Activated T-helper 1 cell treated with anti-CD3 and anti-CD28 coated beads, Interleukin-12 subunit alpha, Interleukin-12 subunit beta, Interleukin-2, Interleukin-4 antibody, amounts not matched to agents 30 ng/mL and 10 ng/mL and 1 ng/mL, durations not matched to agents 14 hours and 24 hours and 36 hours (primary cell): Measurements from ENCODE around the gene ZNF48. TPM values are rescaled to one million over a fixed set of nuclear protein-coding genes. Genes with fewer than 3 reads are reported as not detected.
A peak's percentile ranks its signal among the peaks of the same experiment; 100 is the strongest.

Experiments used
- DNase-seq: peaks from one replicate; pipeline ENCODE4 v3.0.0; 2021; ENCODE audit warnings: low spot score
- H3K27ac Mint-ChIP-seq: one replicate; pipeline ENCODE4 v1.8.0; 2021; ENCODE audit warnings: mild to moderate bottlenecking, mixed read lengths
- H3K27me3 Mint-ChIP-seq: one replicate; pipeline ENCODE4 v1.8.0; 2022; ENCODE audit warnings: mild to moderate bottlenecking, moderate library complexity, mixed read lengths; ENCODE audit not compliant: insufficient read depth
- H3K36me3 Mint-ChIP-seq: one replicate; pipeline ENCODE4 v1.8.0; 2021; ENCODE audit warnings: low read depth, mixed read lengths
- H3K4me1 Mint-ChIP-seq: one replicate; pipeline ENCODE4 v1.8.0; 2021; ENCODE audit warnings: low read depth, mixed read lengths
- H3K4me3 Mint-ChIP-seq: one replicate; pipeline ENCODE4 v1.8.0; 2021; ENCODE audit warnings: mild to moderate bottlenecking, moderate library complexity, mixed read lengths
- H3K9me3 Mint-ChIP-seq: one replicate; pipeline ENCODE4 v1.8.0; 2021; ENCODE audit warnings: mixed read lengths
- intact Hi-C: fragments of 100-400 bp; cut with micrococcal nuclease; formaldehyde crosslinking; loops from one replicate; pipeline ENCODE4 v1.15.1; 2024
- total RNA-seq: library from RNA; stranded (reverse); gene quantifications from 2 replicates; pipeline ENCODE4 v1.2.3, GENCODE V29; 2022

Gene ZNF48
- total RNA-seq, 1 donor from 2014 or later, result 20.2 TPM

DNA sequence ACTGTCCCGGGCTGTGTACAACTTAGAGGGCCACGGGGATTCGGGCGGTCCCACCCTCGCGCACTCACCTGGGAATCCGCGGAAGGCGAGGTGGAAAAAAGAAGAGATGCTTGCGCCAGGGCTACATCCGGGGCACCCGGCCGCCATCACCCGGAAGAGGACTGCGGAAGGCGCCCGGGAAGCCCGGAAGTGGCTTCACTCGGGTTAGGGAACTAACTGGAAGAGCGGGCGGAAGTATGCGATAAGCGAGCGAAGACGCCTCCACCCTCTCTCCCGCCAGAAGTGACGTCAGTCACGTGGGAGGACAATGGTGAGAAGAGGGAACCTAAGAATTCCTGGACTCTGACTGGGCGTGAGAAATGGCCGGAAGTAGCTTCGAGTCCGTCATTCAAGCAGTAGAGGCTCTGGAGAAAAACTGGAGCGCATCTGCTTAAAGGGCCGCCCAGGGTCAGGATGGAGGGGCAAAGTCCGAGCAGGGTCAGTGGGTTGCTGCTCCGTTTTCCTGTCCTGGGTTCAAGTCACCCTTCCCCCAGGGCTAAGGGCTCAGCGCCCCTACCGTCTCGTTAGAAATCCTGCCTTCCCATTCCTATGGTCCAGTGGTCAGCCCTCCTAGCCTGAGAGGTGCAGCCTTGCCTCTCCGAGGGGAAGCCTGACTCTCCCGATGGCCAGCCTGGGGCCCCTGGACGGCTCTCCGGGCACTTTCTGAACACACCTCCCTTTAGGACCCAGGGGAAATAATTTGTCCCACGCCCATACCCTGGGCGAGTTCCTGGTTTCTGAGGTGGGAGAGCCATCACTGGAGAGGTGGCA, 39.9 kb upstream of the ZNF48 start, which contains the start of gene CD2BP2:
Gene CD2BP2, minus strand, starts transcription at position 165 of the 810 bp plus-strand sequence. CDS start 627 bp downstream, outside the sequence.
- intact Hi-C loops, result loop anchor here (1.0 kb wide), 4 partner anchors 15 to 52 kb away; partner anchors contain the start of genes TBC1D10B and ZNF771
- DNase-seq, result peak; percentile 87
- H3K27me3 Mint-ChIP-seq, result no peaks in the 10 kb centered on the region
- peaks cover 45% of the 10 kb centered on the region for H3K4me1 Mint-ChIP-seq
- H3K4me3 Mint-ChIP-seq, result peak within 1 kb of the TSS; percentile 91
- peaks cover 45% of the 10 kb centered on the region for H3K36me3 Mint-ChIP-seq
- no peaks in the 10 kb centered on the region for H3K9me3 Mint-ChIP-seq
- peak within 1 kb of the TSS; percentile 88 for H3K27ac Mint-ChIP-seq

DNA sequence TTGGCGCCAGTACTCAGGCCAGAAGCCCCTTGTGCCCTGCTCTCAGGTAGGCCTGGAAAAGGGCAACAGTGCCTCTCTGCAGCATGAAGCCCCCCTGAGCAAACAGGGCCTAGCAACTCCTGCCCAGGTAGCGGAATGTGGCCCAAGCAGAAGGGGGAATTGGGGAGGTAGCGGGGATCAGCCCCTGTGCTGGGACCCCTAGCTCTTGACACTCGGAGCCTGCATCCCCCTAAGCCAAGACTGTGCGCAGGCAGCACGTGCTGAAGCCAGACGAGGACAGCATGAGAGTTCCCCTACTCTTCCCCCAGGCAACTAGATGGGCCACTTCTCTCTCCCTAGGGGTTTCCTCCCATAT, 39.3 kb upstream of the ZNF48 start:
- Mint-ChIP-seq H3K27me3 (no peaks in the 10 kb centered on the region), H3K4me1 (peaks cover 39% of the 10 kb centered on the region)

DNA sequence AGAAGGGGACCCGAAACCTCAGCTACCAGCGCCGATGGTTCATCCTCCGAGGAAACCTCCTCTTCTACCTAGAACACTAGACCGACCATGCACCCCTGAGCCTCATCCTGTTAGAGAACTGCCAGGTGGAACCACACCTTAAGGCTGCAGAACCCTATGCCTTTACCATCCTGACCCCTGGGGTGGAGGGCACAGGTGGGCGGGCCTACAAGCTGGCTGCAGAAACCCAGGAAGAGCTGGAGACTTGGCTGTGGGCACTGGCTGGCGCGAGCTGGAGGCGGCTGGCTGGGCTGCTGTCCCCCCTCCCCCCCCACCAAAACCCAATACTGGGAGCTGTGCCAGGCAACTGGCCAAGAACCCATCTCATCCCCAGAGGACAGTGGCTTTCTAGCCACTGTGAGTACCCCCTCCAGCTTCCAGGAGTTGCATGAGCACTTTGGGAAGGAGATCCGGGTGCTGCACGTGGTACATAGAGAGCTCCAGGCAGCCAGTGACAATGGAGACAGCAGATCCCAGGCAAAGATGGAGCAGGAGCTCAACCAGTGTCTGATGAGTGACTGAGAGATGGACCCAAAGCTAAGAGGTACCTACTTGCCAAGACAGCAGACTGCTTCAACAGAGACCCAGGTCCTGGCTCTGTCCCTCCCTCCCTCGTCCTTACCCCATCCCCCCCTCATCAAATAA, 38.7 kb upstream of the ZNF48 start:
- Mint-ChIP-seq H3K27me3 (no peaks in the 10 kb centered on the region), H3K9me3 (no peaks in the 10 kb centered on the region), H3K27ac (peak overlapping the region; percentile 88), H3K4me1 (peaks cover 36% of the 10 kb centered on the region), H3K36me3 (peaks cover 40% of the 10 kb centered on the region), H3K4me3 (peak overlapping the region; percentile 91)
- DNase-seq, result no peak
- intact Hi-C loops, result no loop called here

More for the DNA sequence above, 39.3 kb upstream of the ZNF48 start:
- intact Hi-C loops, result loop anchor here (1.0 kb wide), 4 partner anchors 14 to 51 kb away; partner anchors contain the start of genes TBC1D10B and ZNF771
- DNase-seq, result no peak
- Mint-ChIP-seq H3K4me3 (peak overlapping the region; percentile 91), H3K36me3 (peaks cover 43% of the 10 kb centered on the region), H3K9me3 (no peaks in the 10 kb centered on the region), H3K27ac (peak overlapping the region; percentile 88)

DNA sequence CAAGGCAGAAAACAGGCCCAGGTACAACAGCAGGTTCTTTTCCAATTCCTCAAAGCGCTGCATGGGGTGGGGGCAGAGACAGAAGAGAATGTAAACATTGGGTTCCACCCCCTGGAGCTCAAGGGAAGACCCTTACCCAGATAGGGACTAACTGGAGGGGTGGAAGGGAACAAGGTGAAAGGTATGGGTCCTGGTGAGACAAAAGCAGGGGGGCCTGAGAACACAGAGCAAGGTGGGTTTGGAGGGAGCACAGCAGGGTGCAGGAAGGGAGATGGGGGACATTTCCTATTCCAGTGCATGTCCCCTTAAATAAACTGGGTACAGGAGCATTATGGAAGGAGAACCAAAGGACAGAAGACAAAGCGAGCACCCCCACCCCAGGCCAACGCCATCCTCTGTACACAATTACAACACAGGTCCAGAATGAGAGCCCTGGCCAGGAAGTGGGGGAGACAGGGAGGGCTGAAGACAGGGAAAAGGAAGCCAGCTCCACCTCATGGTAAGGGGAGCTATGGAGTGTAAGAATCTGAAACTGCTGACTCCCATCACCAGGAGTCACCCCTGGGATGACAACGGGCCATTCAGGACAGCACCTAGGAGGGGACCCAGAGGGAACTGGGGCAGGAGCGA, 38.0 kb upstream of the ZNF48 start:
- Mint-ChIP-seq H3K27ac (peak overlapping the region; percentile 32), H3K4me1 (peaks cover 31% of the 10 kb centered on the region), H3K36me3 (peaks cover 40% of the 10 kb centered on the region), H3K4me3 (peak overlapping the region; percentile 4), H3K9me3 (no peaks in the 10 kb centered on the region), H3K27me3 (no peaks in the 10 kb centered on the region)
- no peak for DNase-seq
- intact Hi-C loops, result no loop called here

DNA sequence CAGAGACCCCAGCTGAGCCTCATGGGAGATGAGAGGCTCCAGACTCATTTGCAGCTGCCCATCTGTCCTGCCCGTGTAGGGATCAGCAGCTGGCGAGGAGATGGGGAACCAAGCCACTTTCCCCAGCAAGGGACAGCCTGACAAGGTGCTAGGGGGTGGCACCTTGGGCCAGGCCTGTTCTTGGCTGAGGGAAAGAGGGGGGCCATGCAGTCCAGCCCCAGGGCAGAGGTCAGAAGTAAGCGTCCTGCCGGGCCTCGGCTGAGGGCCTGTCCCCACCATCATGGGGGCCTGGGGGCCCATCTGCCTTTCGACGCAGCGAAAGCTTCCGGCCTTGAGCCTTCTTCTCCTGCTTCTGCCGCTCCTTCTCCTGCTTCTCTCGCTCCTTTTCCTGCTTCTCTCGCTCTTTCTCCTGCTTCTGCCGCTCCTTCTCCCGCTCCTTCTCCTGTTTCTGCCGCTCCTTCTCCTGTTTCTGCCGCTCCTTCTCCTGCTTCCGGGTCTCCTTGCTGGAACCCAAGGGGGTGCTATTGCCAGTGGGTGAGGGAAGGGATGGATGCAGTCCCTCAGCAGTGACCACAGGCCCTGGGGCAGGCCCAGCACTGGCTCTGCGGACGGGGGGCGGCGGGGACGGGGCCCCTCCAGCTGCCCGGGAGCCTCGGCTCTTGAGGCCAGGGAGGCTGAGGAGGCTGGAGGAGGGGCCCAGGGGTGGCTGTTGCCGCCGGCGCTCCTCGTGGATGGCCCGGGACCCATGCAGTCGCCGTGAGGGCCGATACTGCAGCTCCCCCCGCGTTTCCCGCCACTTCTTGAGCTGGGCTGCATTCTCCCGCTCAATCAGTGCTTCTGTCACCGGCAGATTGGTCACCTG, 37.3 kb upstream of the ZNF48 start:
- intact Hi-C loops, result no loop called here
- Mint-ChIP-seq H3K27ac (no peak overlapping the region), H3K9me3 (no peaks in the 10 kb centered on the region), H3K4me1 (peaks cover 26% of the 10 kb centered on the region), H3K4me3 (no peak overlapping the region), H3K36me3 (peaks cover 40% of the 10 kb centered on the region), H3K27me3 (no peaks in the 10 kb centered on the region)
- no peak for DNase-seq

DNA sequence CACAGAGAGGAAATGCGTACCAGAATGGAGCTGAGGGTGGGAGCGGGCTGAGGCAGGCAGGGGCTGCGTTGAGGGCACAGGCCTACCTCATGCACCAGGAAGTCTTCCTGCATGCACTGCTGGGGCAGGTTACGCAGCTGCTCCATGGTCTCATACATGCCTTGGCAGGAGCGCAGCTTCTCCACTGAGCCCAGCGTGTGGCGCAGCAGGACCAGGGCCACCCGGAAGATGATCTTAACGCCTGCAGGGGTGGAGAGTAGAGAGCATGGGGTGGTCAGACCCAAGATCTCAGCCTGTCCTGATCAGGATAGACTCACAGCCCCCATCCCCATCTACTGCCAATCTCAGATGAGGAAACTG, 36.7 kb upstream of the ZNF48 start:
- H3K9me3 Mint-ChIP-seq, result no peaks in the 10 kb centered on the region
- no peak overlapping the region for H3K27ac Mint-ChIP-seq
- DNase-seq, result no peak
- no peaks in the 10 kb centered on the region for H3K27me3 Mint-ChIP-seq
- H3K4me3 Mint-ChIP-seq, result no peak overlapping the region
- peaks cover 26% of the 10 kb centered on the region for H3K4me1 Mint-ChIP-seq
- peaks cover 42% of the 10 kb centered on the region for H3K36me3 Mint-ChIP-seq
- intact Hi-C loops, result no loop called here

DNA sequence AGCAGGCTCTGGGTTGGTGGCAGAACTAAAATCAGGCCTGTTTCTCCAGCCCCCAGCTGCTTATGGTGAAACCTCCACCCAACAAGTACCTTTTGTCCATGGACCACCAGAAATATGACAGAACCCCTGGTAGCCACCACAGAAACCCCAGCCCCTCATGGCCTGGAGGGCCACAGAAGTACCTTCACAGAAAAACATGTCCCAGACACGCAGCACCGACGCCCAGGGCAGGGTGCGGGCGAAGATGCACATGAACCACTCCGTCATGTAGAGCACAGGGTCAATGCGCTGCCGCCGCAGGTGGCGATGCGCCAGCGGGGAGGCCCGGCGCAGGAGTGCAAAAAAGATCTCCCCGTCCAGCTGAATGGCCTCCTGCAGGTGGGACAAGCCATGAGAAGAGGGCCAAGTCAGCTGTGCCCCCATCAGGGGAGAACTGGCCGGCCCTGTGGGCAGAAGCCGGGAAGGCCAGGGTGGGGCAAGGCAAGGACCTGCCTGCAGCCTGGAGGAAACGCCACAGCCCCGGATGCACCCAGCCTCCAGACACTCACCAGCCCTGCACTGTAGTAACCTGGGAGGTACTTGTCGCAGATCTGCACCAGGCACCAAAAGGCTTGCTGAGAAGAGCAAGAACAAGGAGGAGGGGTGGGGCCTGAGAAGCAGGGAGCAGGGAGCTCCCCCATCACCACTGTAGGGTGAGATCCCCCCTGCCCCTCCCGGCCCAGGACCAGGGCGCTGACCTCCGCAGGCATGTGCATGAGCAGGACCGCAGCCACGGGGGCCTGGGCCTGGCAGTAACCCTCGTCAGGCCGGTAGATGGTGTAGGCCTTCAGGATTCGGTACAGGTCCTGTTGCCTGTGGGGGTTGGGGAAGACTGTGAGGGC, 36.0 kb upstream of the ZNF48 start:
- H3K36me3 Mint-ChIP-seq, result peaks cover 40% of the 10 kb centered on the region
- H3K27me3 Mint-ChIP-seq, result no peaks in the 10 kb centered on the region
- DNase-seq, result no peak
- no peaks in the 10 kb centered on the region for H3K9me3 Mint-ChIP-seq
- H3K27ac Mint-ChIP-seq, result no peak overlapping the region
- H3K4me1 Mint-ChIP-seq, result peaks cover 19% of the 10 kb centered on the region
- intact Hi-C loops, result no loop called here
- H3K4me3 Mint-ChIP-seq, result no peak overlapping the region

DNA sequence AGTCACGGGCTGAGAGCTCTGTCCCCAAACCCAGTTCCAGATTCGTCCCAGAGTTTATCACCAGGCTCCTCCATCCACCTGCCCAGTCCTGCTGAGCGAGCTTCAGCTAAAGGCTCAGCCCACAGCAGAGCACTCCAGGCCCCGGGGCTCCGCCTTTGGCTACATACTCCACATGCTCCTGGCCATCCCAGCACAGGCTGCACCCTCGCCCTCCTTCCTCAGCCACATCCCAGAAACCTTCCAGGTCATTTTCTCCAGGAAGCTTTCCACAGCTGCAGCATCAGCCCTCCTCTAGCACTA, 35.4 kb upstream of the ZNF48 start:
- Mint-ChIP-seq H3K36me3 (peaks cover 41% of the 10 kb centered on the region), H3K4me3 (no peak overlapping the region), H3K27ac (no peak overlapping the region), H3K27me3 (no peaks in the 10 kb centered on the region), H3K9me3 (no peaks in the 10 kb centered on the region), H3K4me1 (peaks cover 21% of the 10 kb centered on the region)
- no peak for DNase-seq
- intact Hi-C loops, result no loop called here

DNA sequence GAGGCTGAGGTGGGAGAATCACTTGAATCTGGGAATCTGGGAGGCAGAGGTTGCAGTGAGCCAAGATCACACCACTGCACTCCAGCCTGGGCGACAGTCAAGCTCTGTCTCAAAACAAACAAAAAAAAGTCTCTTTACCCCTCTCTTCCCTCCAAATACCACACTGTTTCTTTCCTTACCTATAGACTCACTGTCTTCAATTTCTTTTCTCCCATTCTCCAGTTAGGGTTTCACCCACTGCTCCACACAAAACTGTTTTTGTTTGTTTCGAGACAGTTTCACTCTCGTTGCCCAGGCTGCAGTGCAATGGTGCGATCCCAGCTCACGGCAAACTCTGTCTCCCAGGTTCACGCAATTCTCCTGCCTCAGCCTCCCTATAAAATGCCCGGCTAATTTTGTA, 34.0 kb upstream of the ZNF48 start:
- H3K27ac Mint-ChIP-seq, result no peak overlapping the region
- no peaks in the 10 kb centered on the region for H3K9me3 Mint-ChIP-seq
- intact Hi-C loops, result no loop called here
- H3K27me3 Mint-ChIP-seq, result no peaks in the 10 kb centered on the region
- no peak overlapping the region for H3K4me3 Mint-ChIP-seq
- H3K4me1 Mint-ChIP-seq, result peaks cover 17% of the 10 kb centered on the region
- H3K36me3 Mint-ChIP-seq, result peaks cover 44% of the 10 kb centered on the region
- no peak for DNase-seq

DNA sequence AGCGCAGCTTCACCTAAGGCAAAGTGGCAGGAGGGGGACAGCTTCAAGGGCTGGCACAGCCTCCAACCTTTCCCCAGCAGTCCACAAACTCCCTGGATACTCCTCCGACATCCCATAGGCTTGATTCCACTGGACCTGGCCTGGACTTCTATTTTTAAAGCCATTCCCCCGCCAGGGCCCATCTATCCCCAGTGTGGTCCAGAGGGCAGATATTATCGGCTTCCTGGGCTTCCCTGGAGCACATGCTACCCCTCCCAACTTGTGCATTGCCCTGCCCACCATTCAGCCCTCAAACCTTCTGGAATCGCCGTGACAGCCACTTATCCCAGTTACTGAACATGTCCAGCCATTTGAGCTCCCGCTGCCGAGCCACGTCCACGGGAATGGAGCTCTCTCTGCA, 30.0 kb upstream of the ZNF48 start:
- Mint-ChIP-seq H3K4me1 (peaks cover 41% of the 10 kb centered on the region), H3K36me3 (peaks cover 43% of the 10 kb centered on the region), H3K4me3 (no peak overlapping the region), H3K9me3 (no peaks in the 10 kb centered on the region), H3K27me3 (no peaks in the 10 kb centered on the region), H3K27ac (peak overlapping the region; percentile 9)
- intact Hi-C loops, result no loop called here
- no peak for DNase-seq

DNA sequence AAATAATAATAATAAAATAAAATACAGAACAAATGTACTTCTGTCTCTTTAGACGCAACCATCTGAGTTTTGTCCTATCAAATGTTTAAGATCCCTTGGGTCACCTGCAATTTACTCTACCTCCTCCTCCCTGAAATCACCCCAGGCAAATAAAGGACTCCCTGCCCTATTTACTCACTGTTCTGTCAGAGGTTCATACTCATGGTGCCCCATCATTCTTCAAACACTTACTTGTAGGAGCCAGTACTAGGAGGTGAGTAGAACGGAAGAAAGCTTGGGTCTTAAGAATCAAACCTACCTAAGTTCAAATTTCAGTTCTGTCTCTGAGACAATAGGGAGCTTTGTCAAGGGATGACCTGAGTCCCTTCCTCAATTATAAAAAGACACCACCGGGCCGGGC, 28.7 kb upstream of the ZNF48 start:
- peaks cover 35% of the 10 kb centered on the region for H3K36me3 Mint-ChIP-seq
- H3K27ac Mint-ChIP-seq, result peak overlapping the region; percentile 76
- no peaks in the 10 kb centered on the region for H3K27me3 Mint-ChIP-seq
- peaks cover 46% of the 10 kb centered on the region for H3K4me1 Mint-ChIP-seq
- H3K9me3 Mint-ChIP-seq, result no peaks in the 10 kb centered on the region
- no peak for DNase-seq
- intact Hi-C loops, result no loop called here
- peak overlapping the region; percentile 94 for H3K4me3 Mint-ChIP-seq
